NCI-H748 treated with DMSO at 0.1 percent for 48 hours (cell line): ENCODE results near the gene HEXIM2.

Experiments
- DNase-seq: peaks from one replicate; lab custom pipeline; 2025; lab: John Stamatoyannopoulos, UW

HEXIM2 gene

DNA sequence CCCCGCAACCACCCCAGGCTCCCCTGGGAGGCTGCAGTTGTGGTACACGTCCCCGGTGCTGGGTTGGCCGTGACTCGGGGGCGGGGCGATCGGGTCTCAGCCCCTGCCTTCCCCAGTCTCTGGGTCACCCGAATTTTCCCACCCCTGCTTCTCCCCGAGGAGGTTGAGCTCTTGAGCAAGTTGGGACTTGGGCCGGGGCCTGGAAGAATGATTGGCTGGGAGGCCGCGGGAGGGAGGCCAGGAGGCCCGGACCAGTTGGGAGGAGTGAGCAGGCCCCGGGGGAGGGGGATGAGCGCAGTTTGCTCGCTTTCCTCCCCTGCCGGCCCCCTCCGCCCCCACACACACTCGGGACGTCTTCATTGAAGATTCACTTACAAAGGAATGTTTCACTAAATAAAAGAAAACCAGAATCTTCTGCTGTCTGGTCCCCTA lies 17.9 kb upstream of the HEXIM2 start:
- DNase-seq = no peak

DNA sequence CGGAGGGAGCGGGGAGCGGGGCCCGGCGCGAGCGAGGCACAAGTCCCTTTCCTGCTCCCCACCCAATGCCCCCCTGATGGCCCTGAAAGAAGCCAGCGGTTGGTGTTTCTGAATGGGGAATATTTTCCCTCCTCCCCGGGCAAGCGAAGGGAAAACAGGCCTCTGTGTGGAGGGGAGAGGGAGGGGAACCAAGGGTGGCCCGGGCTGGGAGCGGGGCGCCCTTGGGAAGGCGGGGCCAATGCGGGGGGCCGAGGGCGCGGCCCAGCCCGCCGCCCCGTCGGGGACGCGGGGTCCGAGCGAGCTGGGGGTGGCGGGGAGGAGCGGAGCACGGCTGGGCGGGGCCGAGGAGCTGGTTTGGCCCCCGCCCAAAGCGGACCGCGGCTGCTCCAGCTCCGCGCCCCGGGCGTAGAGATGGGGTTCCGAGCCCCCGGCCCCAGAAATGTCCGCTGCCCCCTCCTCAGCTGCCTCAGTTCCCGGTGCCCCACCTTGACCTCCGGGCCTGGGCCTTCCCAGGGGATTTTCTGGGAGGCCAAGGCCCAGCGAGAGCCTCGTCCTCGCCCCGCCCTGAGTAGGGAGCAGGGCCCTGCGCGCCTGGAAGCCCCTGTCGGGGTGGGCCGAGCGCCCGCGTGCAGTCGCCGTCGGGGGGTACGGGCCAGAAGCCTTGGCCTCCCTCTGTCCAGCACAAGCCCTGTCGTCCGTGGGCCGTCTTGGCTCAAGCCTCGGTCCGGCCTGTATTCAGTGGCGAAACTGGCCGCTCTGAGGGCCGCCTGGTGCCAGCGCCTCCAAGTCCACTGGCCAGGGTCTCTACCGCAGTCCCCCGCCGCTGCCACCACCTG lies 17.3 kb upstream of the HEXIM2 start:
- no peak for DNase-seq

- DNase-seq = no peak
Measured at GRCh38 chr17:45145035-45145389, 16.7 kb upstream of the HEXIM2 start.

- DNase-seq = no peak
Measured at GRCh38 chr17:45146166-45146565, 15.5 kb upstream of the HEXIM2 start.

GRCh38 chr17:45146592-45146889 lies 15.1 kb upstream of the HEXIM2 start:
- no peak for DNase-seq

GRCh38 chr17:45146890-45147580 lies 14.6 kb upstream of the HEXIM2 start:
- DNase-seq = no peak

DNA sequence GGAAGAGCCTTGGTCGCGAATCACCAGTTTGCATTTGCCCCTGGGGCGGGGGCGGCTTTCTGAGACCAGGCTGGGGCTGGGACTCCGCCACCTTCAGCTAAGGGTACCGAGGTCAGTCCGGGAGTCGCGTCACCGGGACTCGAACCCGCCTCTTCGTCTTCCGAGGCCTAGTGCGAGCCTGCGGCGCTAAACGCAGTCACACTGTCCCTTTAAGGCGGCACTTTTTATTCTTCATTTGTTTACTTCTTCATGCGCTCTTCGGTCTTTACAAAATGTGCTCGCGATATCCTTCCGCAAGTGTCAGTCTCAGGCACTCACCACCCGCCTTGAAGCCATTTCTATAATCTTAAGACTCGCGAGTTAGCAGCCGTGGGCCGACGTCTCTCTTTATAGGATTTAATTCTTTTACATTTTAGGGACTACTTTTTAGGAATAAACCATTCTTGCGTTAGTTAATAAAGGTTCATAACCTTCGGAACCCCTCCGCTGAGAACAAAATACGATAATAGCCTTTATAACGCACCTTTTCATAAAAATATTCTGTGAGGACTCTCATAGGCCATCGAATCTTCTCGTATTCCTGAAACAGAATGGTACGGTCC lies 14.0 kb upstream of the HEXIM2 start:
- DNase-seq = peak; percentile 90

DNA sequence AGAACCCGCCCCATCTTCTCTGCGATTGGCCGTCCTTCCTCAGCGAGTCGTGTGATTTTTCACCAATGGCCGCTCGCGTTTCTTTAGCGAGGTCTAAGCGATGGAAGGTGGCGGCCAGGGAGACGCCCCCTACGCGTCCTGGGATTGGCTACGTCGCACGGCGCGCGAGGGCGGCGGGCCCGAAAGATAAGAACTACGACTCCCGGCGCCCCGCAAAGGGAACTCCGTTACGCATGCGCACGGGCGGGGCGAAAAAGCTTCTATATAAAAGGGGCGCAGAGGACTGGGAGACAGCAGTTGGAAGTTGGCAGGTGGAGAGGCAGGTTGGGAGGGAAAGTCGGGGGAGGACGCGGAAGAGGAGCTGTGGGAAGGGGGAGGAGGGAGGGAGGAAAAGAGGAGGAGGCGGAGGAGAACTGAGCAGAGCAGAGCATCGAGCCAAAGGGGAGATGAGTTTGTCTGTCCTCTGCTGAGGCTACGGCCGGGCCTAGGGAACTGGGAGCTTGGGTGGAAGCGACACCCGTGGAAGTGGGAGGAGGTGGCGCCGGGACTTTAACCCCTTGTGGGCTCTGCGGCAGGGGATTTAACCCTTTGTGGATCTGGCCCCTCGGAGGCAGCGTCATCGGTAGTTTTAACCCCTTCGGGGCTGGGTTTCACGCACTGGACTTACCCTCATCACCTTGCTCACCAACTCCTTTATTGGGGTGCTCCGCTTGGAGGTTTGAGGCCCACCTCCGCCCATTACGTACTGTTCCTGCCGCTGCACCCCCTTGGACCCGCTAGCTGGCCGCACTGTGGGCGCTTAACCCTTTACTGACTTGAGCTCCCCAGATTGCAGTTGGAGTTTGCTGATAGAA lies 13.3 kb upstream of the HEXIM2 start, which contains the start of gene HEXIM1:
Gene HEXIM1, plus strand, starts transcription at position 293 of the 854 bp plus-strand sequence. CDS start 716 bp downstream, outside the sequence.
- DNase-seq = peak; percentile 98

DNA sequence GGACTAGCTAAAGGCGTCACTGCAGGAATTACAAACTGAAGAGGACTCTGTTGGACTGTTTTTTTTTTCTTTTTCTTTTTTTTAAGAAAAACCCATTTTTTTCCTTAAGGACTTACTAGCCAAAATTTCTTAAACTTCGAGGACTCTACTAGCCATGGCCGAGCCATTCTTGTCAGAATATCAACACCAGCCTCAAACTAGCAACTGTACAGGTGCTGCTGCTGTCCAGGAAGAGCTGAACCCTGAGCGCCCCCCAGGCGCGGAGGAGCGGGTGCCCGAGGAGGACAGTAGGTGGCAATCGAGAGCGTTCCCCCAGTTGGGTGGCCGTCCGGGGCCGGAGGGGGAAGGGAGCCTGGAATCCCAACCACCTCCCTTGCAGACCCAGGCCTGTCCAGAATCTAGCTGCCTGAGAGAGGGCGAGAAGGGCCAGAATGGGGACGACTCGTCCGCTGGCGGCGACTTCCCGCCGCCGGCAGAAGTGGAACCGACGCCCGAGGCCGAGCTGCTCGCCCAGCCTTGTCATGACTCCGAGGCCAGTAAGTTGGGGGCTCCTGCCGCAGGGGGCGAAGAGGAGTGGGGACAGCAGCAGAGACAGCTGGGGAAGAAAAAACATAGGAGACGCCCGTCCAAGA lies 12.5 kb upstream of the HEXIM2 start:
- peak; percentile 78 for DNase-seq

- DNase-seq = no peak
Measured at GRCh38 chr17:45149669-45150664, 11.7 kb upstream of the HEXIM2 start.

DNA sequence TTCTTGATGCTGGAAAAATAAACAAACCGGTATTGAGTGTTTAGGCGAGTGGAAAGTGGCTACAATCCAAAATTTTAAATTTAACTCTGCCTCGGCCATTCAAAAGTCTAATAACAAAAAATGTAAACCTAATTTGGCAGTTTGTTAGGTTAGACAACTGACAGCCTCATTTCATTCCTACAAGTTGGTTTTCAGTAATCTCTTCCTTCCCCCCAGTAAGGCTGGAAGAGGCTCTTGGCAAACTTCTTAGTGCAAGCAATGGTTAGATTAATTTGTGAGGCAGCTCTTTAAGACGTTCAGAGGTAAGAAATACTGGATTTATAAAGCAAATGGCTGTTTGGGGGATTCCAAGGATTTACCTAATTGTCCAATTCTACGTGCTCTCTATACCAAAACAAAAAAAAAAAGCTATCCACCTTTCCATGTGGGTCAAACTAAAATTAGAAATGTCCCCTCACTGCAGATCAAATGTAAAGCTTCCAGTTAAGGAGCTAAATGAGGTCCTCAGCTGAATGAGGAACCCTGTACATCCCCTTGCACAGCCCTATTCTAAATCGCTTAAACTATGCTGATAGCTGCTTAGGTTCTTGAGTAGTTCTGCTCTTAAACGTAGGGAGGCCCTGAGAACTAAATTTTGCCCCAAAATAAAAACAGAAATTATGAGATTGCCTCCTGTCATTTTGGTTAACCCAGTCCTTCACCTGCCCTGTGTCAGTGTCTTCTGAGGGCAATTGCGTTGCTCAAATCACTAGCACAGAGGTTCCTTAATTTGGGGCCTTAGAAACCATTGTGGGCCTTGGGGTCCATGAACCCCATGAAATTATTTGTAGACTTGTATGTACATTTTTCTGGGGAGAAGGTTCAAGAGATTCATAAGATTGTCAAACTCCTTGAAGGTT lies 10.5 kb upstream of the HEXIM2 start:
- no peak for DNase-seq

- no peak for DNase-seq
Measured at GRCh38 chr17:45155029-45155428, 6.6 kb upstream of the HEXIM2 start.

- DNase-seq = no peak
Measured at GRCh38 chr17:45155483-45155882, 6.2 kb upstream of the HEXIM2 start.

DNA sequence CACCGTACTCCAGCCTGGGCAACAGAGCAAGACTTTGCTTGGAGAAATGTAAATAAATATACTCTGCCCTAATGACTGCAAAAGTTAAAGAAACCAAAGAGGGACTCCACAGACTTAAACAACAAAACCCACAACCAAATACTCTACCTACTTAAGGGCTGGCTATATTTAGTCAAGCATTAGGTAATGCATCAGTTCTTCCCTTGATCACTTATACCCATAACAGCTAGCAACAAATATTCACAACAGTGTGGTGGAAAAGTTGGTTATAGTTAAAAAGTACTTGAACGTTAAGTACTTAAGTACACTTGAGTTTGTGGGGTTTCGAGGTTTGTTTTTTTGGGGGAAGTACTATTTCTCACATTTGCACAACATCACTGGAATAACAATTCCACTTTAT lies 5.4 kb upstream of the HEXIM2 start:
- DNase-seq = no peak

- DNase-seq = peak; percentile 15
Measured at GRCh38 chr17:45160447-45161287, 1.0 kb upstream of the HEXIM2 start.

DNA sequence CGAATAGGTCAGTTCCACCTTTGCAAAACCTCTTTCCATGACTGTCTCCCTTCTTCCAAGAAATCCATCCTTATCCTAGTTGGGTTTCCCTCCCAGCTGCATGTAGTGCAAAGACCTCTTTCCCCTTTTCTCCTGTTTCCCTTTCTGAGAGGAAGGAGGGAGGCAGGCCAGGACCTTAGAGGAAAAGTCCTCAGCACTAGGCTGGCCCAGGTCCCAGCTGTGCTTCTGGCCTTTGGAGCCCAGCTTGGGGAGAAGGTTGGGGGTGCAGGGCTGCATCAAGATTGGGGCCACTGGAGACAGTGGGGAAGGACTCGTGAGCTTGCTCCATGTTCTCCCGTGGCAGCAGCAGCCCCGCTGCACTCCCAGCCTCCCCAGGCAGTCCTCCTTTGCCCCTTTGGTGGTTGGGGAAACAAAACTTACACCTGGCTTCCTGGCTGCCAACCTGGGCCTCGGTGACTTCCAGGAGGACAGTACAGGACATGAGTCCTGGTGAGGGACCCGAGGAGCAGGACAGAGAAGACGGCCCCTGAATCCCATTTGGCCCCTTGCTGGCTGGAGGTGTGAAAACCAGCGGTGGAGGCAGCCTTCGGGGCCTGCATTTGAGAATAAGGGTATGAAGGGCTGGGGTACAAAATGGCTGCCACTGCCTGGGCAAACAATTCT lies 481 bp downstream of the HEXIM2 start:
- DNase-seq = no peak

- DNase-seq = no peak
Measured at GRCh38 chr17:45164734-45165269, 3.1 kb downstream of the HEXIM2 start.
